ENCODE measurements around the gene COG2. TPM values are rescaled to one million over a fixed set of nuclear protein-coding genes. Genes with fewer than 3 reads are reported as not detected.

The COG2 gene
- total and polyA plus RNA-seq, 2 of the 13 experiments (the other 11 are each of a cell fraction or from before 2014, with no cell fraction given): 16.8 to 36.3 TPM

- peak; percentile 75; the same call in 1 of the 2 replicates for TF ChIP-seq ZNF556 (CRISPR knock-in tag; IDR thresholded peaks at IDR 0.05; ENCODE audit: borderline replicate concordance)
- no peak for TF ChIP-seq ZNF724P (CRISPR knock-in tag; IDR thresholded peaks at IDR 0.05; ENCODE audit: borderline replicate concordance)
- TF ChIP-seq TERF1 (CRISPR knock-in tag; IDR thresholded peaks at IDR 0.05): no peak
- peak; percentile 52 for TF ChIP-seq ZNF263 (CRISPR knock-in tag; IDR thresholded peaks at IDR 0.05)
- peak; percentile 66; the same call in 1 of the 2 replicates for TF ChIP-seq NR1H2 (CRISPR knock-in tag; IDR thresholded peaks at IDR 0.05; ENCODE audit: borderline replicate concordance, low read depth)
- no peak for TF ChIP-seq NFE2 (CRISPR knock-in tag; IDR thresholded peaks at IDR 0.05)
- peak; percentile 99 for TF ChIP-seq MTA1 (CRISPR knock-in tag; IDR thresholded peaks at IDR 0.05; ENCODE audit: borderline replicate concordance)
- peak; percentile 72 for TF ChIP-seq ZFX (CRISPR knock-in tag; IDR thresholded peaks at IDR 0.05; ENCODE audit: low read depth)
- peak; percentile 85 for TF ChIP-seq ZNF605 (CRISPR knock-in tag; IDR thresholded peaks at IDR 0.05)
- TF ChIP-seq CEBPZ (IDR thresholded peaks at IDR 0.05; ENCODE audit: low read length): no peak
- TF ChIP-seq ZNF598 (CRISPR knock-in tag; IDR thresholded peaks at IDR 0.05; ENCODE audit: borderline replicate concordance): no peak
- no peak for TF ChIP-seq TRIM22 (IDR thresholded peaks at IDR 0.05)
- TF ChIP-seq STAT5B (CRISPR knock-in tag; IDR thresholded peaks at IDR 0.05): no peak; the same call in 1 of the 2 replicates
- peak; percentile 55 to 61; a peak in 2 of 4 replicates for TF ChIP-seq HMGXB4 (CRISPR knock-in tag; IDR thresholded peaks at IDR 0.05; ENCODE audit: borderline replicate concordance in 1 of 2, low read depth in 1 of 2)
- no peak; the same call in 1 of the 2 replicates for TF ChIP-seq RORA (CRISPR knock-in tag; IDR thresholded peaks at IDR 0.05)
- 0 out of 2 replicates have a peak, but pooled peaks have one; percentile 80 for TF ChIP-seq ZNF83 (CRISPR knock-in tag; IDR thresholded peaks at IDR 0.05; ENCODE audit: borderline replicate concordance)
- no peak; the same call in 1 of the 2 replicates for TF ChIP-seq LCORL (IDR thresholded peaks at IDR 0.05)
- peak; percentile 89 for TF ChIP-seq LCORL (CRISPR knock-in tag; IDR thresholded peaks at IDR 0.05)
- no peak; the same call in 1 of the 2 replicates for TF ChIP-seq FUBP1 (CRISPR knock-in tag; IDR thresholded peaks at IDR 0.05; ENCODE audit: borderline replicate concordance)
Measured at GRCh38 chr1:230728710-230729392, 86.6 kb downstream of the COG2 start (continued).
